ENCODE data around the gene LRRK1.
A peak's percentile ranks its signal among the peaks of the same experiment; 100 is the strongest.

The LRRK1 gene

DNA sequence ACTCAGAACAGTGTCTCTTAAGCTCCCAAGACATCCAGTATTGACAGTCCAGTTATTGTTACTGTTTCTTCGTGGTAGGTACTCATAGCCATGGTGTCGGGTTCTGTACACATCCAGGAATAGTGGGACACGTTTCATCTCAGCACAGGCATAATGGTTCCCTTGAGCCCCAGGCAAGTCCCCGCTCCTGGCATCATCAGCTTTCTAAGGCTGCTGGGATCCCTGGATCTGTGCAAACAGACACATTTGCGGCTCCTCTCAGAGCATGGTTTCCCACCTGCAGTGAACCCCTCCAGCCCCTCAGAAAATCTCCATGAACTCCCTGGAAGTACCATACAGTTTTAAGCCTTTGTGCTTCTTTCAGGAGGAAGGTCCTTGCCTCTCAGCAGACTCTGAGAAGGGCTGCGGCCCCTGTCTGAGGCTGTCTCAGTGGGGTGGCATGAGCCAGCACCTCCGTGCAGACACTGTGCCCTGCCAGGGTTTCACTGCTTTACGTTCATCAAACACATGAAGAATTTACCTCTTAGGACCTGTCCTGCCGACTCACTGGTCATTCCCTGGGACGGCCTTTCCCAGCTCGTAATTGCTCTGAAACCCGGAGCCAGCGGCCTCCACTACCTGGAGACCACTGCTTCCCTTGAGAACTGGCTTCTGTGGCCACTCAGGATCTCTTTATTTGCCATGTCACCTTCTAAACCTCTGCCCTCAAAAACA, 124.9 kb downstream of the LRRK1 start:
- no peak for DNase-seq (ENCODE audit: low read depth, low spot score)

DNA sequence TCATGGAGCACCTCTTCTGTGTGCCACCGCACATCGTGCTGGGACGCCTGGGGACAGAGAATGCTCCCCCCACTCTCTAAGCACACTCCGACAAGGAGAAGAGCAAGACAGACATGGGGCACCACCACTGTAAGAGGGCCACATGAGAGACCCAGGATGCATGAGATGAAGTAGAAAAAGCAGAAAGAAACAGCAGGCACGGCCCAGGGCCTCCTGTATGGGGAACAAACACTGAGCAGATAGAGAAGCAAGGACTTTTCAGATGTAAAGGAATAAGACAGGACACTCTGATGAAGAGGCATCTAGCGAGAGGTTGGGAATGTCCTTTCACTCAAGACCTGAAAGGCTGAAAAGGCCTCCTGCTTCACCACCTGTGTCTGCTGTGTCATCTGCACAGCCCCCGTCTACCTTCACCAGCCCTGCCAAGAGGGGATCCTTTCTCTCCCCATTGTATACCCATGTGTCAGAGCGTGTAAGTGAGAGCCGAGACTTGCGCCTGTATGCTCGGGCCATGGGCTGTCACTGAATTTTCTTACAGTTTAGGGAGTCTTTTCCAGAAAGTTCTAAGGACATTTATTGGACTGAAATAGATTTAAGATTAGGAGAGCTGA, 125.6 kb downstream of the LRRK1 start:
- no peak for DNase-seq (ENCODE audit: low read depth, low spot score)

DNA sequence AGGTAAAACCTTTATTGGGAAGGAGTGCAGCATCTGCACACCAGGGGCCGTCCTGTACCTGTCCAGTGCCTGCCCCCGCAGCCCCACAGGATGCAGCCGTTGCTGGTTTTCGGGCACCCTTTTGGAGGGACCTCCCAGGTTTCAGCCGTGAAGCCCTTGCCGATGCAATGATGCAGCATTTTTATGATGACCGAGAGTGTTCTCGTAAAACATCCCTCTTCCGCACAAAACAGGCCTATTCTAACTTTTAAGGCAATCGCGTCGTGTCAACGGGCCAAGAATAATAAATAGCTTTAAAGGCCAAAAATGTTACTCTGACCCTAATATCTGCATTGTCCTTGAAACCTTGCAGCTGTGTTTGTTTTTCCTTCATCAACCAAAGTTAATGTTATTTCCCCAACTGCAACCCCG, 126.1 kb downstream of the LRRK1 start:
- DNase-seq (ENCODE audit: low read depth, low spot score), result peak; percentile 54

DNA sequence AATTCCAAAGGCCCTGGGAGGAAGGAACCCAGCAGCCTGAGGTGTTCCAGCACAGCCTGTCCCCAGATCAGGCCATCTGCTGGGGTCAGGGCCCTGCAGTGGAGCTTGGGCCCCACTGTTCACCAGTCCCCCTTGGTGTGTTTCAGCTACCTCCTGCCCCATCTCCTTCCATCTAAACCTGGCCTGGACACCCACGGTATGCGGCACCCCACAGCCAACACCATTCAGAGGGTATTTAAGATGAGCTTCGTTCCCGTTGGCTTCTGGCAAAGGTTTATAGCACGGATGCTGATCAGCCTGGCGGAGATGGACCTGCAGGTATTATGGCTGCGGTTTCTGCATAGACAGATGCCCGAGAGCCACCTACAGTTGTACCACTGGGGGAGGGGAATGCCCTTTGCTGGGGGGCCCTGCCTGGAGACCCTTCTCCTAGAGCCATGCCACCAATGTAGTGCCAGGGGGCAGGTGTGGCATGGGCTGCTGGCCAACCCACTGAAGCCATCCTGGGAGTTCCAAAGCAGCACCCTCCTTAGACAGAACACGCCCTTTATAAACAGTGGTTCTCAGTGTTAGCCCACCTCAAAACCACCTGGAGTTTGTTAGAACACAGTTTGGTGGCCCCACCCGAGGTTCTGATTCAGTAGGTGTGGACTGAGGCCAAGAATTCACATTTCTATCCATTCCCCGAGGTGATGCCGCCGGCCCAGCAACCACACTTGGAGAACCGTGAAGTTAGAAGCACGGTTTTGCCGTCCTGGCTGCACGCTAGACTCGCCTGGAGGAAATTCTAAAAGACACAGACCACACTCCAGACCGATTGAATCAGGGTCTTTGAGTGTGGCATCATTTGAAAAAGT, 126.9 kb downstream of the LRRK1 start:
- no peak for DNase-seq (ENCODE audit: low read depth, low spot score)

DNA sequence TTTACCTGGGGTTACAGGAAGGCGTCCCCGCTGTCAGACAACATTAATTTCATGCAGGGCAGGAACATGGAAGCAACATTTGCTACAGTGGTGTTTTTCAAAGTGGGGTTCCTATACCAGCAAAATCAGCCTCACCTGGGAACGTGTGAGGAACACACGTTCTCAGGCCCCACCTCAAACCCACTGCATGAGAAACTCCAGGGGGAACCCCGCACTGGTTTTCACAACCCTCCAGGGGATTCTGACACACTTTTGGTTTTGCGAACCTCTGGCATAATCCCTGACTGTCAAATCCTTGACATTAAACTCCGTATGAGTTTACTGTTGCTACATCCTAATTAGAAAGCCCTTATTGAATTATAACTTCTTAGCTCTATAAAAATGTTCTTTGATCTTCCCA, 127.7 kb downstream of the LRRK1 start:
- no peak for DNase-seq (ENCODE audit: low read depth, low spot score)

DNA sequence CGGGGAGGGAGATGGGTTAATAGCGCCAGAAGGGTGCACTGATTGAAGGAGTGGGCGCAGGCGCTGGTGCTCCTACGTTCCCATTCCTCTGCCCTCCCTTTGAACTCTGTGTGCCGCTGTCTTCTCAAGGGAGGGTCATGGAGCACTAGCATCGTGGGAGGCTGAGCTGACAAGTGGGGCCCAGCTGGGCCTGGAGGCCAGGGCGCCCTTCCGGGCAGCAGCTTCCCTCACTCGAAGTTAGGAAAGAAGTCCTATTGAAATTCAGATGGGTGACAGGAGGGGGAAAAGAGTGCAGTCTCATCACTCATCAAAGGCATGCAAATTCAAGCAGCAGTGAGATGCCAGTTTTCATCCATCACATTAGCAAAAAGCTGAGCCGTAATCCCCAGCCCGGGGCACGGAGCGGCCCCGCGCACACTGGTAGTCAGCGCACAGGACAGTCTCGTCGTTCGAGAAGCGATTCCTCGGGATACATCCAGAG, 128.2 kb downstream of the LRRK1 start:
- no peak for DNase-seq (ENCODE audit: low read depth, low spot score)

DNA sequence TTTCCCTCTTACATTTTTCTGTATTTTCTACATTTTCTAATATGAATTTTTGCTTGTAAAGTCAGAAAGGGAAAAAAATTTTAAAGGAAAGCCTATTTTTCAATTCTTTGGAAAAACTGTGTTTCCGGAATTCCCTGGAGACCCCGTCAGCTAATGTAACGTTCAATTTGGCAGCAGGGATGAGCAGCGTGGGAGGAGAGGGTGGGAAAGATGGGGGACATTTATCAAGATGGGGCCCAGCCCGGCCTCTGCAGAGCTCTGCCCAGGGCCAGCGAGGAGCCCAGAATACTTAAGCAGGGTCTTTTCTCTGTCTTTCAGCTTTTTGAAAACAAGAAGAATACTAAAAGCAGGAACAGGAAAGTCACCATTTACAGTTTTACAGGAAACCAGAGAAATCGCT, 129.0 kb downstream of the LRRK1 start:
- DNase-seq (ENCODE audit: low read depth, low spot score), result no peak

DNA sequence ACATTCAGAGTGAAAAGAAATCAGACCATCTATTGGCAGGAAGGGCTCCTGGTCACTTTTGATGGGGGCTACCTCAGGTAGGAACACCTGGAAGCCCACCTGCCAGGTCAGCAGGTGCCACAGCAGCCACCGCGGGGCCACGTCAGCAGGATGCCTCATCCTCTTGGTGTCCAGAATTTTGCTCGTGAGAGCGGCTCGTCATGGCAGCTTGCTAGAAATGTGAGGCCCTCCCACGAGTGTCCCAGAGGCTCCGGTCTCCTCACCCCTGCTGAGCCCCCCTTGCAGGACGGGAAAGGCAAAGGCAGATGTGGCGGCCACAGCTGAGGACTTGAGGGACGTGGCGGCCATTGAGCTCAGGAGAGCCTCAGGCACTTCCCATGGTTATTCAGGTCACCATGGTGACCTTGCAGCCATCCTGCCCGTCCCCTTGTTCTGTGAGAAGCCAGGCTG, 129.4 kb downstream of the LRRK1 start:
- DNase-seq (ENCODE audit: low read depth, low spot score), result no peak

DNA sequence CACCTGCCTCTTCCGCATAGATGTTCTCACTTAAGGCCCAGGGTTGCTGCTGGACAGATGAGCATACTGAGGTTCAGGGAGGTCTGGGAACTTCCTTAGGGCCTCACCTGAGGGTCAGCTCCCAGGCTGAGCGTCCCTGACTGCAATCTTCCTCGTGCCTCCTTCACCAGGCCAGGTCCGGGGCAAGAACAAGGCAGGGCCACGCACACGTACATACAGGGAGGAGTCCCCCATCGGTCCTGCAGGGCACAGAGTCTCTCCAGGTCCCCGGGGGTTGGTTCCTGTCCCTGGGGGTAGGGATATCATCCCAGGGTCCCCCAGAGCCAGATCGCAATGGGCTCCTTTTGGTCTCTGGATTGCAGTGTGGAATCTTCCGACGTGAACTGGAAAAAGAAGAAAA, 130.1 kb downstream of the LRRK1 start:
- DNase-seq (ENCODE audit: low read depth, low spot score), result no peak

DNA sequence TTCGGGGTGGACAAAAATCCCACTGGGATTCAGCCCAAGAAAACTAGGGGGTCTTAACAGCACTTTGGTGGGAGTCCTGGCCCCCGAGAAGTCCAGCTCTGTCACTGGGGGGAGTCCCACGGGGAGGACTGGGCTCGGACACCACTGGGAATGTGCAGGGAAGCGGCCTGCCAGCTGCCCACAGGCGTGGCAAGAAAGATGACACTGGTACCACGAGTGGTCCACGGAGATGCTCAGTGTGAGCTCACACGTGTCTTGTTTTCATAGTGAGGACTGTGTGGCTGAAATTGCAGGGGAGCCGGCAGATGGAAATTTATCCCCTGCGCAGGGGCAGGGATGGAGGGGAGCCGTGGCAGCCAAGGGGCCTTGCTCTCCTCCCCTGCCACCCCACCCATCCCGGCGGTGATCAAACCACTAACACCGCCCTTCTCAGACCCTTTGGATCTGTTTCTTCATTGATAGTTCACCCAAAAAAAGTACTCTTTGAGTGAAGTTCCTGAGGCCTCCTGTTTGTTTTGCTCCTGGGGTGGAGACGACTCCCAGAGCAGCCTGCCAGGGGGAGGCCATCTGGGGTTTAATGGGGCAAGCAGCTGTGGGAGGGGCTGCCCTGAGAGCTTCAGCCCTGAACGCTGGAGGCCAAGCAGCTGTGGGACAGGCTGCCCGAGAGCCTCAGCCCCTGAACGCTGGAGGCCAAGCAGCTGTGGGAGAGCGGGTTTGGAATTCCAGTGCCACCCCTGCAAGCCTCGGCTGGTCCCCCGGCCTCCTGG, 130.9 kb downstream of the LRRK1 start:
- no peak for DNase-seq (ENCODE audit: low read depth, low spot score)

DNA sequence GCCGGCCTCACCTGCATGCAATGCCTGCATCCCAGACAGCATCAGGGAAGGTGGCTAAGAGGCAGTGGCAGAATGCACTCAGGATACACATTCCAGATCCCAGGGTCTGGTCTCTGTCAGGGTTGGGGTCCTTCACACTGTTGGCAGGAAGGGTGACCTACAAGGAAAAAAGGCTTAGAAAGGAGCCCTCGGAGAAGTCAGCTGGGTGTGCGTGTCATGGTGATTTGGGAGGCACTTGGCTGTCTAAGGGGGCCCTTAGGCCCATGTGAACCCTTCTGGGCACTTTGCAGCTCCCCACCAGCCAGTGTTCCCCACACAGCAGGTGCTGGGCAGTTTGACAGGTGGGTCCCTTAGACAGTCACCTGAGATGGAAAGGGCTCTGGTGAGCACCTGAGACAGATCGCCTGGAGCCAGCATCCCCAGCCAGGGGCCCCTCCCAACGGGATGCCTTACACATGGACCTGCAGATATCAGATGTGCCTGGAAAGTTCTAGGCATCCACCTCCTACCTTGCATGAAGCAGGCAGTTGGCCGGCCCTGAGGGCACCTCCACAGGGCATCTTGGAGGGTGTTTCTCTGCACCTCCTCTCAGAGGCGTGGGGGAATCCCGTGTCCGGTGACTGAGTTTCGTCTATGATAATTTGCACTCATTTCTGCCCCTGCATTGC, 131.6 kb downstream of the LRRK1 start:
- DNase-seq (ENCODE audit: low read depth, low spot score), result no peak

DNA sequence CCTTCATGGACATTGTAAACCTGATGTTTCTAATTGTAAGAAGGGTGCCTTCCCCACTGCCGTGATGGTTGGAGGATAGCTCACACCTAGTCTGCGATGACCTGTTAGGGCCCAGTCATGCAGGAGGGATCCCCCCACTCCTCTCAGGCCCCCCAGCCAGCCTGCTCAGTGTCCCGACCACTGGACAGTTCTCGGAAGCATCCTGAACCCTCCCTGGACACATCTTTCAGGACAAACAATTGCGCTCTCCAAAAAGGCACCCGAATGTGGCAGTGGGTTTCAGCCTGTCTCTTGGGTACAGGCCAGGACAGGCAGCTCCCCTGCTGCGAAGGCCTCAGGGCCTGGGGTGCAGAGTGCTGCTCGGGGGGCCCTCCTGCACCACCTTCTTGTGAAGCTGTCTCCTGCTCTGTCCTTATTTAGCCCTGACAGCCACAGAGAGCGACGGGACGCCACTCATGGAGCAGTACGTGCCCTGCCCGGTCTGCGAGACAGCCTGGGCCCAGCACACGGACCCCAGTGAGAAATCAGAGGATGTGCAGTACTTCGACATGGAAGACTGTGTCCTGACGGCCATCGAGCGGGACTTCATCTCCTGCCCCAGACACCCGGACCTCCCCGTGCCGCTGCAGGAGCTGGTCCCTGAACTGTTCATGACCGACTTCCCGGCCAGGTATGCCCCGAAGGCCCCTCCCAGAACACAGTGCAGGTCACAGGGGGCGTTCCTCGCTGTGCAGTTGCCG, 132.3 kb downstream of the LRRK1 start:
- DNase-seq (ENCODE audit: low read depth, low spot score), result no peak

DNA sequence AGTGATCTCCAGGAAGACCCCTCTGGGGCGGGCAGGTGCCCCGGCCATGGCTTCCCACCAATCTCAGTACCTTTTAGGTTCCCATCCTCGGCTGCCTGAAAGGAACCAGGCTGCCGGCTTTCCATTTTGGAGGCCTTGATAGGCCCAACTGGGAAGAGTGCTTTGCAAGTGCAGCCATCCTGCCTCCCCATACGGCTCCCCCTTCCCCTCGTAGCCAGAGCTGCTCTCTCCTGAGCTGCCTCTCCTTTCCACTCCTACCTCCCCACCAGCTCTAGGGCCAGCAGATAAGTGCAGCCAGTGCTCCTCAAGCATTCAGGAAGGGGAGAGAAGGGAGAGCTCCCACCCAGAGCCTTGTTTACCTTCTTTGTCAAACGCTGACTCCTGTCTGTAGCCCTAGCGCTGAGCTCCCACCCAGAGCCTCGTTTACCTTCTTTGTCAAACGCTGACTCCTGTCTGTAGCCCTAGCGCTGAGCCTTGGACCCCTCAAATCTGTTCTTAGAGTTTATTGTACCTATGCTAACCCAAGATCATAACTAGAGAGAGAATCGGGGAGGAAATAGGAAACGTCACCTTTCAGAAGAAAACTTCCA, 133.0 kb downstream of the LRRK1 start:
- no peak for DNase-seq (ENCODE audit: low read depth, low spot score)

DNA sequence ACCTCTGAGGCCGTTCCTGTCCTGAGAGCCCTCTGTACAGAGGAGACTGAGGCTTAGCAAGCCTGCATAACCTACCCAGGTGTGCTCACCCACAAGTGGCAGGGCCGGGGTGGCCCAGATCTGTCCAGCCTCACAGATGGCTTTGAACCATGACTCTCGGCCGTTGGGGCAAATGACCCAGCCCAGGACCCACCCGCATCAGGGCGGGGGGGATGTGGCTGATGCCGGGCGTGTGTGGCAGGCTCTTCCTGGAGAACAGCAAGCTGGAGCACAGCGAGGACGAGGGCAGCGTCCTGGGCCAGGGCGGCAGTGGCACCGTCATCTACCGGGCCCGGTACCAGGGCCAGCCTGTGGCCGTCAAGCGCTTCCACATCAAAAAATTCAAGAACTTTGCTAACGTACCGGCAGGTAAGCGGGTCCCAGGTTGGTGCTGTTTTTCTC, 133.5 kb downstream of the LRRK1 start:
- no peak for DNase-seq (ENCODE audit: low read depth, low spot score)

DNA sequence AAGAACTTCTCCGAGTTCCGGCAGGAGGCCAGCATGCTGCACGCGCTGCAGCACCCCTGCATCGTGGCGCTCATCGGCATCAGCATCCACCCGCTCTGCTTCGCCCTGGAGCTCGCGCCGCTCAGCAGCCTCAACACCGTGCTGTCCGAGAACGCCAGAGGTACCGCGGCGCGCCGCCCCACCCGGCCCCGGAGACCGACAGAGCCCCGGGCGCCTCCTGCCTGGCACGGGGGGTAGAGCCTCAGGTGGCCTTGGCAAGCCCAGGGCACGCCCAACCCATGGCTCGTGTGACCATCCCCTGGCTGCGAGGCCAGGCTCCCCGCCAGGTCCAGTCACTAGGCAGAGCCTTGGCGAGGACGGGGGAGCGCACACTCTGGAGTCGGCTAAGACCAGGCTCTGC, 134.1 kb downstream of the LRRK1 start:
- no peak for DNase-seq (ENCODE audit: low read depth, low spot score)

DNA sequence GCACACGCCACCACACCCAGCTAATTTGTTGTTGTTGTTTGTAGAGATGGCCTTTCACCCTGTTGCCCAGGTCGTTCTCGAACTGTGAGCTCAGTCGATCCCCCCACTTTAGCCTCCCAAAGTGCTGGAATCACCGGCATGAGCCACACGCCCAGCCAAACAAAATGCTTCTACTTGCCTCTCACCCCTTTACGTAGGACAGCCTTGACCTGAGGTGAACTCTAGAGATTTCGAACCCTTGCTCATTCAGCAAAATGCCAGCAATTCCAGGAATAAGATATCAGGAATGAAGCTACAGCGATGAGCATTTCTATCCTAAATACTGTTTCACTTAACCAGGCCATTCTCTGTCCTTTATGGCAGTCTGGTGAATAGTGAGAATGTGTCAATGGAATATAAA, 135.0 kb downstream of the LRRK1 start:
- DNase-seq (ENCODE audit: low read depth, low spot score), result no peak

DNA sequence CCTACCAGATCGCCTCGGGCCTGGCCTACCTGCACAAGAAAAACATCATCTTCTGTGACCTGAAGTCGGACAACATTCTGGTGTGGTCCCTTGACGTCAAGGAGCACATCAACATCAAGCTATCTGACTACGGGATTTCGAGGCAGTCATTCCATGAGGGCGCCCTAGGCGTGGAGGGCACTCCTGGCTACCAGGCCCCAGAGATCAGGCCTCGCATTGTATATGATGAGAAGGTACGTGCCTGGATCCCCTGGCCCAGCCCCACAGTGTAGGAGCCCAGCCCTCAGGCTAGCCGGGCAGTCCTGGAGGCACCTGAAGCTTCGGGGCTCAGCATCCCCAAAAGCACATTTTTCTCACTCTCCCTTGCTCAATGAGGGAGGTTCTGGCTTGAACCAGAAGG, 135.8 kb downstream of the LRRK1 start:
- DNase-seq (ENCODE audit: low read depth, low spot score), result no peak

DNA sequence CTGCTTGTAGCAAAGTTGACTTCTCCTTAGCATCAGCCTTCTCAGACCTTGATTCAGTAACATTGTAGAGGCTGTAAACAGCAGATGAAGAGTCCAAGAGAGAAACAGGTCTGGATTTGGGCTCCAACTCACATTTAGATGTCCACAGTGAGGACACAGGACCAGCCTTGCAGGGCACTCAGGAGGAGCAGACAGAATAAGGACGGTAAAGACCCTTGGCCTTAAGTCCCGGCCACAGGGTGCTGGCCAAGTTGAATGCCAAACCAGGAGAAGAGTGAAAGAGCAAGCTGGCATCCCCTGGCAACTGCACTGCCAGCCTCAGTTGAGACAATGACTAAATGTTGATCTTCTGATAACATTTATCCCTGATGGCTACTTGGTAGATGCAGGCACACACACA, 136.3 kb downstream of the LRRK1 start:
- DNase-seq (ENCODE audit: low read depth, low spot score), result no peak

DNA sequence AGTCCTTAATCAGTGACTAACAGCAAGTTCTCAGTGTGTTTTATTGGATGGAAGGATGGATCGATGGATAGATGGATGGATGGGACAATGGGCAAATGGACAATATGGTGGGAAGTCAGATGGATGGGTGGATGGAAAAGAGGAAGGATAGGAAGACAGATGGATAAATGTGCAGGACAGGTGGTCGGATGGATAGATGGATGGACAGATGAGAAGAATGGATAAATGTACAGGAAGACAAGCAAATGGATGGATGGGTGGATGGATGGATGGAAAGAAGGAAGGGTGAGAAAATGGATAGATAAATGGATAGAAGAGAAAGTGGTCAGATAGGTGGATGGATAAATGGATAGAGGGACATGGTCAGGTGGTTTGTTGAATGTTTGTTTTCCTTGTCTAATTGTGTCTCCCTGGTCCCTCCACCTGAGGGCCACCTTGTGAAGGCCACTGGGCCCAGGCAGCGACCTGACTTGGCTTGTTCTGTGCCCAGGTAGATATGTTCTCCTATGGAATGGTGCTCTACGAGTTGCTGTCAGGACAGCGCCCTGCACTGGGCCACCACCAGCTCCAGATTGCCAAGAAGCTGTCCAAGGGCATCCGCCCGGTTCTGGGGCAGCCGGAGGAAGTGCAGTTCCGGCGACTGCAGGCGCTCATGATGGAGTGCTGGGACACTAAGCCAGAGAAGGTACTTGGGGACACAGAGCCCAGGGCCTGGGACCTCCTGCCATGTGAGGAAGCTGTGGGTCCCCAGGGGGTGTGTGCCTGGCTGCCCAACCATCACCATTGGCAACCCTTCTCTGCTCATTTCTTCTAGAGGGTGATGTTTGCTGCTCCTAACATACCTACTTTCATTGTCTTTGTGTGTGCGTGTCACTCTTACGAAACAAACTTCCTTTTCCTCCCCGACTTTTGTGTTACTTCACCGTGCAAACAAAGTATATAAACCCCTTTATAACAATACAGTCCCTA, 137.5 kb downstream of the LRRK1 start:
- DNase-seq (ENCODE audit: low read depth, low spot score), result no peak

All from smooth muscle cell of the brain vasculature (primary cell).